Neural progenitor cell (in vitro differentiated cells): Measurements from ENCODE around the gene MEIOSIN.

Experiments used
- CTCF ChIP-seq: fragments of 200-600 bp; sonication (generic); IDR thresholded peaks from 2 replicates; pipeline ENCODE4 v1.5.1; 2017; ENCODE audit warnings: antibody characterized with exemption, mild to moderate bottlenecking
- EZH2 ChIP-seq: fragments of 200-600 bp; sonication (generic); IDR thresholded peaks from 2 replicates; pipeline ENCODE4 v1.6.1; 2017; ENCODE audit warnings: antibody characterized with exemption, mild to moderate bottlenecking, moderate library complexity

- no peak for TF ChIP-seq CTCF
- no peak for TF ChIP-seq EZH2
Observed at GRCh38 chr19:45781214-45782161, 48.2 kb downstream of the MEIOSIN start.
